Activated CD8-positive, alpha-beta memory T cell treated with anti-CD3 and anti-CD28 coated beads for 4 hours (primary cell): ENCODE results near the gene RUNX1.

Experiments
- DNase-seq, 2 donors: peaks; one replicate each; pipeline ENCODE4 v3.0.0-alpha.2; 2020; ENCODE audit warnings: low read depth in 2 of 2

RUNX1 gene

GRCh38 chr21:34881839-34882371 lies 167.2 kb downstream of the RUNX1 start:
- no peak for DNase-seq

- no peak for DNase-seq
Measured at GRCh38 chr21:34881421-34881820, 167.7 kb downstream of the RUNX1 start.

- no peak for DNase-seq
Measured at GRCh38 chr21:34880401-34880800, 168.7 kb downstream of the RUNX1 start.

DNA sequence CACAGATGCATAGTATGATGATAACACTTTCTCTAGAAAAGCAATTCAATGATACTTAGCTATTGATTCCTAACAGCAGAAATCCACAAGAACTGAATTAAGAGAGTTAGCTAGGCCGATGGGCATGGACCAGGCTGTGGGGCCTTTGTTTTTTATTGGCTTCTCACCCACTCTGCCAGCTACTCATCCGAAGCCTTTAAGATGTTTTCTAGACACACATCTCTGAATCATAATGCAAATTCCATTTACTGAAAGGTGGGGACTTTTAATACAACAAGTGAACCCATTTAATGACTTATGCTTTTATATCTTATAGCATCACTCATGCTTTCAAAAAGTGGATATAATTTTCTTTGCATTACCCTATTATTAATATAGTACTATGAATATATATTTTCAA lies 170.2 kb downstream of the RUNX1 start:
- no peak for DNase-seq

GRCh38 chr21:34878501-34878900 lies 170.6 kb downstream of the RUNX1 start:
- DNase-seq, result no peak

- no peak for DNase-seq
Measured at GRCh38 chr21:34877485-34878128, 171.5 kb downstream of the RUNX1 start.

- no peak for DNase-seq
Measured at GRCh38 chr21:34875830-34876229, 173.3 kb downstream of the RUNX1 start.

- no peak for DNase-seq
Measured at GRCh38 chr21:34874684-34875513, 174.2 kb downstream of the RUNX1 start.

GRCh38 chr21:34871026-34871908 lies 177.8 kb downstream of the RUNX1 start:
- no peak for DNase-seq

GRCh38 chr21:34870246-34870645 lies 178.9 kb downstream of the RUNX1 start:
- DNase-seq, result no peak

DNA sequence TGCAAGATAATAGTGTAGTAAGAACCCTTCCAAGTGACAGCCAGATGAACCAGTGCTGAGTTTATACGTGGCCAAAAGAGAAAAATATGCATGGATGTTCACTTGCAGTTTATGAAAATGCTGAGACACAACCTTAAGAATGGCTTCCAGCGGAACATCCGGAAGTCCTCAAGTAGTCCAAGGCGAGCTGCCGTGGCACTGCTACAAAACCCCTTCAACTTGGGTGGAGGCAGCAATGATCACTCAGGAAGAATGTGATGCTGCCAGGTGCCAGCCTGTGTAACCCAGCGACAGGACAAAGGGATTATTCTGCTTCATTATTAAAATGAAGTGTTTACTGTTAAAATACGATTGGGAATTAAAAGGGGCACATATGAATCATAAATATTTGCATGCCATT lies 179.6 kb downstream of the RUNX1 start:
- no peak for DNase-seq

DNA sequence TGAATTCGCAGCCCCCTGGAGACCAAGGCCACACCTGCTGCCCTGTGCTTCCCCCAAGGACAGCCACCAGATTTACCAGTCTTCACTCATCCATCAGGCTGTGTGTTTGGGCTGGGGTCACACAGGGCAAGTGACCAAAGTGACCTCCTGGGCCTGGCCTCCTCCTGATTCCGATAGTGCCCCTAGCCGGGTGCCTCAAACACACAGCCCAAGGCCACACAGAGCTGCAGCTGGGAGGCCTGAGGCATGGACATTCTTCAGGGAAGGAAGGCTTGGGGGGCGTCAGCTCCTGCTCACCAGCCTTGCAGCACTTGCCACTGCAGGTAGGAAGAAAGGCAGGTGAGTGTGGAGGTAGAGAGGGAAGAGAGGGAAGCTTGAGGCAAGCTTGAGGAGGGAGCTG lies 181.3 kb downstream of the RUNX1 start:
- no peak for DNase-seq

- DNase-seq, result no peak
Measured at GRCh38 chr21:34865400-34866241, 183.5 kb downstream of the RUNX1 start.

GRCh38 chr21:34864370-34865149 lies 184.5 kb downstream of the RUNX1 start:
- DNase-seq, result no peak

- DNase-seq, result no peak
Measured at GRCh38 chr21:34862951-34863350, 186.2 kb downstream of the RUNX1 start.

DNA sequence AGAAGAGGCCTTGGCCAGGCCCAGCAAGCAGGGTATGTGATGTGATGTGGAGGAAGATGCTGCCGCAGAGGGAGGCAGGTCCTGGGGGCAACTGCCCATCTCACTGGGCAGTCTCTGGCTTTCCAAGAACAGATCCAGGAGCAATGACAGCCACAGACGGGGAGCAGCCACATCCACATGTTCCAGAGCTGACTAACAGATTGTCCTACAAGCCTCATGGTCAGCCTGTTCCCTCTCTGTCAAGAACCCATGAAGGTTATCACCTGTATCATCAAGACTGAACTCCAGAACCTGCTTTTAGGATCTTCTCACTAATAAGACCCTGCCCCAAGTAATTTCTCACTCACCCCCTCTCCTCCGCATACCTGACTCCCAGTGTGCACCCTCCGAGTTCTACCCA lies 187.8 kb downstream of the RUNX1 start:
- no peak for DNase-seq

DNA sequence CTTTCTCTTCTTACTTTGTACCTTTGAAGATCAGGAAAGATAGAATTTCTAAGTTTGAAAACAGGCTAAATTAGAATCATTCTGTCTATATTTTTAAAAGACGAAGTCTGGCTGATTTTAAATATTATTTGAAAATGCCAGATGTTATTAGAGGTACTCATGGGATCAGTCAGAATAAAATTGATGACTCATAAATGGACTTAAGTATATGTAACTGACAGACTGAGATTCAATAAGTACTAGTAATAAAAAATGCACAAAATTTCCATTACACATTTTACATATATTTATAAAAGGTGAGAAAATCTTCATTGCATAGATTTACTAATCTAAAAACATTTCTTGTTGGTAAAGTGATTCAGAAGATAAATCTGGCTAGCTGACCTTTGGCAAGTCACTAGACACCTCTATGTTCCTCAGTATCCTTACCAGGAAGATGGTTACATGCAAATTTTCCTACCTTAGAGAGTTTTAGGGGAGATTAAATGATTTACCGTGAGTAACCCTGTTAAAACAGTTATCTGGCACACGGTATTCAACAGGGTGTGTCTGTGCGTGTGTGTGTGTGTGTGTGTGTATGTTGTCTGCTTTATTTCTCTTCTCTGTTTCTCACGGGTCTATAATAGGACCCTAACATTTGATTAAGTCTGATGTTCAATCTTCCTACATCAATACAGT lies 189.0 kb downstream of the RUNX1 start:
- no peak for DNase-seq

DNA sequence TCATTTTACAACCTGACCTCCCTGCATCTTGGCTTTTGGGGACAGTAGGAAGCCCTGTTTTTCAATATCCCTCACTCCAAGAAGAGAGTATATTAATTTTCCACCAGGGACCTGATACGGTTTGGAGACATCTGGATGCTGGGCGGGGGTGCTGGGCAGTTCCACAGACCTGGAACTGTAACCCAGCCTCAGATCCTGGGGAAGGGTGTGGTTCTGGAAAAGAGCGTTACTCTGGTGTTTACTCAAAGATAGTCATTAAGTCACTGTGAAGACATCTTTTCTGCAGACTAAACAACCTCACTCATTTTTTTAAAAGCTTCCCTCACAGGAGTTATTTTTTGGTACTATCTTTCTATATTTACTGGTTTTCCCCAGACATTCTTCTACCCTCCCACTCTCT lies 190.5 kb downstream of the RUNX1 start:
- DNase-seq, result no peak

GRCh38 chr21:34857874-34858273 lies 191.2 kb downstream of the RUNX1 start:
- DNase-seq, result no peak
